Naive thymus-derived CD8-positive, alpha-beta T cell (primary cell): Measurements from ENCODE around the gene DTX2. TPM values are rescaled to one million over a fixed set of nuclear protein-coding genes. Genes with fewer than 3 reads are reported as not detected.
"Not testable (repeated sequence)": the region's sequence is repeated elsewhere in the genome, so short reads cannot be mapped to it uniquely, and the experiment has no call there.

Experiments used
- ATAC-seq, 2 donors: fragments of 150-1000 bp; cut with Tn5 transposase in 1 of 2; sonication (Bioruptor Pico), chemical (Tn5 transposase) in 1 of 2; 1 replicate in 1 of 2; 2 replicates in 1 of 2; pipeline ENCODE4 v1.10.0; 2021; ENCODE audit warnings: mild to moderate bottlenecking in 2 of 2, moderate library complexity in 2 of 2
- POLR2A ChIA-PET: fragments of 350-600 bp; sonication (Branson Sonifier 250); formaldehyde crosslinking; loops from one replicate; lab custom pipeline; 2021; ENCODE audit warnings: antibody characterized with exemption; lab: Charles Lee
- DNase-seq, 10 donors: peaks; one replicate each; pipeline versions ENCODE4 v3.0.0 to v3.0.0-alpha.2; 2020 to 2022
- H3K27ac Mint-ChIP-seq, 10 donors: one replicate each; pipeline ENCODE4 v1.8.0; 2020 to 2022; ENCODE audit warnings: mild to moderate bottlenecking in 10 of 10, mixed read lengths in 10 of 10, moderate library complexity in 4 of 10, inconsistent platforms in 1 of 10
- H3K27me3 Mint-ChIP-seq, 5 donors: one replicate each; pipeline ENCODE4 v1.8.0; 2021 to 2022; ENCODE audit warnings: mixed read lengths in 5 of 5
- H3K36me3 Mint-ChIP-seq, 3 donors: one replicate each; pipeline ENCODE4 v1.8.0; 2020 to 2022; ENCODE audit warnings: mixed read lengths in 3 of 3, mild to moderate bottlenecking in 2 of 3, inconsistent platforms in 1 of 3
- H3K4me1 Mint-ChIP-seq, 4 donors: one replicate each; pipeline ENCODE4 v1.8.0; 2021 to 2022; ENCODE audit warnings: mixed read lengths in 4 of 4
- H3K4me3 Mint-ChIP-seq, 10 donors: one replicate each; pipeline ENCODE4 v1.8.0; 2020 to 2022; ENCODE audit warnings: mild to moderate bottlenecking in 10 of 10, mixed read lengths in 10 of 10, moderate library complexity in 6 of 10, inconsistent platforms in 1 of 10
- H3K9me3 Mint-ChIP-seq, 9 donors: one replicate each; pipeline ENCODE4 v1.8.0; 2020 to 2022; ENCODE audit warnings: mixed read lengths in 9 of 9, mild to moderate bottlenecking in 3 of 9, inconsistent platforms in 1 of 9, moderate library complexity in 1 of 9
- polyA plus RNA-seq, 3 donors: library from polyadenylated mRNA; unstranded; fragments of 300-500 nt; fragmentation: Illumina TruSeq; gene quantifications; one replicate each; pipeline ENCODE4 v1.2.3, GENCODE V29; 2021
- total RNA-seq, 8 experiments: library from RNA in 2 of 8; stranded (reverse) in 2 of 8; gene quantifications; one replicate each; pipeline ENCODE4 v1.2.3 and lab custom pipeline; 2021 to 2026

Gene DTX2
- total and polyA plus RNA-seq, 5 experiments from 2014 or later, result 6.6 to 43.7 (median 13.5) TPM

DNA sequence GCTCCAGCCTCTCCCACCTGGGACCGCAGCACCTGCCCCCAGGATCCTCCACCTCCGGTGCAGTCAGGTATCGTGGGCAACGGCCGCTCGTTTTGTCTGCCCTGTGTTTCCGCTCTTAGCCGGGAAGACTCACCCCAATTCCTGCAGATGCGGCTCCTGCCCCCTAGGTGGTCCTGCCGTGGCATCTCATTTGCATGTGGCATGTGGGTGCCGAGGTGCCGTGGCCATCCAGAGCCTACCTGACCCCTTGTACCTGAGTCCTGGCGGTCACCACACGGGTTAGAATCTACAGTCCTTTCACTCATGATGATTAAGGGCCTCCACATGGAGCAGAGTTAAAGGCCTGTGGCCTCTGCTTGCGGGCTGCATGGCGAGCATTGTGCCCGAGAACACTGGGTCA is 21.6 kb downstream of the DTX2 start:
- POLR2A ChIA-PET, H3K4me3 Mint-ChIP-seq, H3K4me1 Mint-ChIP-seq, DNase-seq, ATAC-seq, H3K27me3 Mint-ChIP-seq, H3K9me3 Mint-ChIP-seq: not testable (repeated sequence)
- Mint-ChIP-seq H3K36me3 (peaks cover 0 to 25% (median 4%) of the 10 kb centered on the region in 3 donors), H3K27ac (peak overlapping the region in 1 of 10 donors; percentile 35)

GRCh38 chr7:76484456-76484855 is 22.9 kb downstream of the DTX2 start:
- H3K4me3 Mint-ChIP-seq, H3K9me3 Mint-ChIP-seq, POLR2A ChIA-PET, H3K27ac Mint-ChIP-seq, H3K4me1 Mint-ChIP-seq, H3K27me3 Mint-ChIP-seq, ATAC-seq, DNase-seq: not testable (repeated sequence)
- peaks cover 0 to 25% (median 4%) of the 10 kb centered on the region in 3 donors for H3K36me3 Mint-ChIP-seq

GRCh38 chr7:76485822-76486610 is 24.5 kb downstream of the DTX2 start:
- DNase-seq (peak in 1 of 10 donors; percentile 24), ATAC-seq (peak; percentile 29 to 43)
- H3K27me3 Mint-ChIP-seq, H3K4me1 Mint-ChIP-seq, H3K9me3 Mint-ChIP-seq: not testable (repeated sequence)
- POLR2A ChIA-PET, result interaction anchor here (0.6 kb wide), 1 partner anchor 92 kb away, joined by 3 read pairs; no protein-coding TSS in a partner anchor
- H3K27ac Mint-ChIP-seq, result peak overlapping the region in 2 of 10 donors; percentile 79 to 91
- peaks cover 0 to 20% (median 4%) of the 10 kb centered on the region in 3 donors for H3K36me3 Mint-ChIP-seq
- H3K4me3 Mint-ChIP-seq, result peak overlapping the region in 1 of 10 donors; percentile 45

DNA sequence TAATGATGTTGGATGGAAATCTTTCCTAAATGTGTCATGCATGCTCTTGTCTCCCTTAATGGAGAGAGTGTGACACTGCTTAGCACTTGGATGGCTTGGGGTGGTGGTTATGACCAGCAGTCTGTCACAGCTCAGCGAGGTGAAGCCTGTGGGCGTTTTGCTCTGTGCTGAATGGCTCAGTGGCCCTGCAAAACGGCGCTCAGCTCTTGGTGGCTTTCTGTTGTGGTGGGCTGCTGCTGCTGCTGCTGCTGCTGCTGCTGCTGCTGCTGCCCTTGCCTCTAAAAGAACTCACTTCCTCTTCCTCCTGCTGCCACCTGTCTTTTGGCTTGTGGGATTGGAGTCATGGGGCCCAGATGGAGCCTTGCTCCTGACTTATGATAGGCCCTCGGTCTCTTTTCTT is 25.1 kb downstream of the DTX2 start:
- peak; percentile 96 to 98 for ATAC-seq
- Mint-ChIP-seq H3K36me3 (peaks cover 0 to 17% (median 4%) of the 10 kb centered on the region in 3 donors), H3K4me3 (peak overlapping the region in 9 of 10 donors; percentile 8 to 81 (median 59)), H3K27ac (peak overlapping the region in 9 of 10 donors; percentile 79 to 93 (median 87))
- H3K4me1 Mint-ChIP-seq, H3K27me3 Mint-ChIP-seq, H3K9me3 Mint-ChIP-seq: not testable (repeated sequence)
- DNase-seq, result peak in 8 of 10 donors; percentile 5 to 58 (median 35)
- POLR2A ChIA-PET, result interaction anchor here (0.6 kb wide), 1 partner anchor 92 kb away, joined by 3 read pairs; no protein-coding TSS in a partner anchor

DNA sequence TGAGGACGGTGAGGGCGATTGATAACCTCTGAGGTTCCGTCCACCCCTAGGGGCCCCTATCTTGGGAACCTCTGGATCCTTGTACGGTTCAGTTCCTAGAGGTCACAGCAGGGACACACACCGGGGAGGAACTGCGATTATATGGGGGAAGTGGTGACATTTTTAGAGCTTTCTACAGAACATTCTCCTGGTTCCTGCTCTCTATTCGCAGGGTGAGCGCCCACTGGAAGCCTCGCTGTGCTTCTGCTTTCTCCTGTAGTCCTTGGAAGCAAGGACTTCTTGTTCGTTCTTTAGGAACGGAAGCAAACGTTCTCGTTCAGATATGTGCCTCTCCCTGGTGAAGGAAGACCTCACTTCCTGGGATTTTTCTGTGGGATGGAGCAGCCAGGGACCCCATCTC is 26.5 kb downstream of the DTX2 start:
- DNase-seq, POLR2A ChIA-PET, H3K4me3 Mint-ChIP-seq, H3K36me3 Mint-ChIP-seq, H3K9me3 Mint-ChIP-seq, ATAC-seq, H3K4me1 Mint-ChIP-seq, H3K27me3 Mint-ChIP-seq: not testable (repeated sequence)
- H3K27ac Mint-ChIP-seq, result peak overlapping the region in 1 of 10 donors; percentile 40

DNA sequence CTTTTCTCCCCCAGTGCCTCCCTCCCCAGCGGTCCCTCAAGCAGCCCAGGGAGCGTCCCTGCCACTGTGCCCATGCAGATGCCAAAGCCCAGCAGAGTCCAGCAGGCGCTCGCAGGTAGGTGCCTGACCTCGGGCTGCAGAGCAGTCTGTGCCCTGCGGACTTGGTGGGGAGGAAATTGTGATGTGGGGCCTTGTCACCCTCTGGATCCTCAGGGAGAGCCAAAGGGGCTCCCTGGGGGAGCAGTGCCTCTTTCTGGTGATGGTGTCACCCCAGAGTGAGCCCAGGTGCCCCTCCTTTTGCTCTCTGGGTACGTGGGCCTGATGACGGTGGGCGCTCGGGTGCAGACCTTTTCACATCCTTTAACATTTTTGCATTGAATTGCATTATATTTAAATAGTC is 30.6 kb downstream of the DTX2 start:
- H3K36me3 Mint-ChIP-seq, H3K4me1 Mint-ChIP-seq, ATAC-seq, POLR2A ChIA-PET, H3K27ac Mint-ChIP-seq, DNase-seq, H3K4me3 Mint-ChIP-seq, H3K9me3 Mint-ChIP-seq, H3K27me3 Mint-ChIP-seq: not testable (repeated sequence)

DNA sequence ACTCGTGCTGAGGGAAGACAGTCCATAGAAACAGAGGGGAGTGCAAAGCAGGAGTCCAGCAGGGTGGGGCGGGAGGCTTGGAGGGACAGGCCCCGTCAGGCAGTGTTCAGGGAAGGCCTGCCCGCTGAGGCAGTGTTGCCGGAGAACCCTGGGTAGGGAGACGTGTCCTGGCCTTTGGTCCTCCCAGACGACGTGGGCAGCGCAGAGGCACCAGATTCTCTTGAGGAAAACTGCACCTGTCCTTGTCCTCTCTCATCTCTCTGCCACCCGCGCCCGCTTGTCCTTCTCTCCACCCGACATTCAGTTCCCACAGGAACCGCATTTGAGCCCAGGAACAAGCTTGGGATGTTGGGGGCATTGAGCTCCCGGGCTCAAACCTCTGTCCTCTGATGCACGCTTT is 34.2 kb downstream of the DTX2 start:
- POLR2A ChIA-PET, result not testable (repeated sequence)

GRCh38 chr7:76497918-76498582 is 36.5 kb downstream of the DTX2 start:
- H3K9me3 Mint-ChIP-seq, DNase-seq, H3K4me1 Mint-ChIP-seq, ATAC-seq, H3K36me3 Mint-ChIP-seq, POLR2A ChIA-PET, H3K27ac Mint-ChIP-seq, H3K4me3 Mint-ChIP-seq, H3K27me3 Mint-ChIP-seq: not testable (repeated sequence)

More for the DNA sequence above, 34.2 kb downstream of the DTX2 start:
- H3K9me3 Mint-ChIP-seq, H3K36me3 Mint-ChIP-seq, DNase-seq, H3K4me1 Mint-ChIP-seq, H3K27ac Mint-ChIP-seq, H3K4me3 Mint-ChIP-seq, H3K27me3 Mint-ChIP-seq, ATAC-seq: not testable (repeated sequence)

DNA sequence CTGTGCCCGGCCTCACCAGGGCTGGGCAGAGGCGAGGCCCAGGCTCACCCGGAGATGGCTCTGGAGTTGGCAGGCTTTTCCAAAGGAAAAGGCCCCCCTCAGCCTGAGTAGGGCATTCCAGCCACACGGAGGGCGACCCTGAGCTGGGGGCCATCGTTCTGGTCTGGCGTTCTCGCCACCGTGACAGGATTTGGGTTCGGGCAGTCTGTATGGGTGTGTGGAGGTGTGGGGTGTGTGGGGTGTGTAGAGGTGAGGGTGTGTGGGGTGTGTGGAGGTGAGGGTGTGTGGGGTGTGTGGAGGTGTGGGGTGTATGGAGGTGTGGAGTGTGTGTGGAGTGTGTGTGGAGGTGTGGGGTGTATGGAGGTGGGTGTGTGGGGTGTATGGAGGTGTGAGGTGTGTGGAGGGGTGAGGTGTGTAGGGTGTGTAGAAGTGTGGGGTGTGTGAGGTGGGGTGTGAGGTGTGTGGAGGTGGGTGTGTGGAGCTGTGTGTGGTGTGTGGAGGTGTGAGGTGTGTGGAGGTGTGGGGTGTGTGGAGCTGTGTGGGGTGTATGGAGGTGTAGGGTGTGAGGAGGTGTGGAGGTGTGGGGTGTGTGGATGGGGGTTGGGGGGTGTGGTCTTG is 37.2 kb downstream of the DTX2 start:
- H3K27ac Mint-ChIP-seq, POLR2A ChIA-PET, H3K4me1 Mint-ChIP-seq, H3K9me3 Mint-ChIP-seq, H3K4me3 Mint-ChIP-seq, H3K27me3 Mint-ChIP-seq, ATAC-seq, DNase-seq, H3K36me3 Mint-ChIP-seq: not testable (repeated sequence)

GRCh38 chr7:76499201-76499923 is 37.9 kb downstream of the DTX2 start:
- H3K27ac Mint-ChIP-seq, result peak overlapping the region in 3 of 10 donors; percentile 48 to 62 (median 53)
- H3K4me3 Mint-ChIP-seq, result peak overlapping the region in 4 of 10 donors; percentile 46 to 70 (median 58)
- H3K4me1 Mint-ChIP-seq, H3K36me3 Mint-ChIP-seq, H3K27me3 Mint-ChIP-seq, H3K9me3 Mint-ChIP-seq, POLR2A ChIA-PET: not testable (repeated sequence)
- ATAC-seq (peak; percentile 45 to 69), DNase-seq (peak in 2 of 10 donors; percentile 14 to 35)

DNA sequence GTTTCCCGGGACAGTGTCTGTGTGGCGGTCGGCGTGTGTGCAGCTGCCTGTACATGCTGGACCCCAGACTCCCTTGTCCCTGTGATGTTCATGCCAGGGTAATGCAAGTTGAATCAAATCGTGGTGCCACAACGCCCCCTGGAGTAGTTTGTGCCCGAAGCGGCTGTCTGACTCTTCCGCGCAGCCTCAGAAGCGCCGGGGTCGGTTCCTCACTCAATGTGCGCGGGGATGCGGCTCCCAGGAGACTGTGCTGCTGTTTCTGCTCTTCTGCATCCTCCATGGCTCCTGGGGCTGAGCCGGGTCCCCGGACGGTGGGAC is 38.4 kb downstream of the DTX2 start:
- H3K27ac Mint-ChIP-seq, result peak overlapping the region in 3 of 10 donors; percentile 29 to 53 (median 48)
- POLR2A ChIA-PET, H3K9me3 Mint-ChIP-seq, H3K4me1 Mint-ChIP-seq, H3K36me3 Mint-ChIP-seq, H3K27me3 Mint-ChIP-seq: not testable (repeated sequence)
- H3K4me3 Mint-ChIP-seq, result peak overlapping the region in 4 of 10 donors; percentile 46 to 70 (median 58)
- ATAC-seq (peak; percentile 69 to 89), DNase-seq (peak in 3 of 10 donors; percentile 13 to 43 (median 36))

DNA sequence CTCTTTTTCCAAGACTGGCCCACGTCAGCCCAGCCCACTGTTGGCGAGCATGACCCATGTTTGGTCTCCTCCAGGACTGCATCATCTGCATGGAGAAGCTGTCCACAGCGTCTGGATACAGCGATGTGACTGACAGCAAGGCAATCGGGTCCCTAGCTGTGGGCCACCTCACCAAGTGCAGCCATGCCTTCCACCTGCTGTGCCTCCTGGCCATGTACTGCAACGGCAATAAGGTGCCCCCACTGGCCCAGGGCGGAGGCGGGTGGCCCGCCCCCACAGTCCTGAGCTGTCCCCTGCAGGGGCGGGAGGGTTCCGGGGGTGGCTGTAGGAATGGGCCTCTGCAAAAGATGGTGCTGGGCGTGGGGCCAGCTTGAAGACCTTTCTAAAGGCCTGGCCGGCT is 40.7 kb downstream of the DTX2 start:
- H3K9me3 Mint-ChIP-seq, H3K27ac Mint-ChIP-seq, POLR2A ChIA-PET, ATAC-seq, H3K4me3 Mint-ChIP-seq, H3K27me3 Mint-ChIP-seq, DNase-seq, H3K4me1 Mint-ChIP-seq: not testable (repeated sequence)
- peaks cover 0 to 16% (median 2%) of the 10 kb centered on the region in 3 donors for H3K36me3 Mint-ChIP-seq
